ELR (cell line): ENCODE measurements around the gene CYGB.

Source experiments
- DNase-seq: peaks from one replicate; pipeline ENCODE4 v3.0.0-alpha.2; 2015; ENCODE audit warnings: low read depth

The CYGB gene

DNA sequence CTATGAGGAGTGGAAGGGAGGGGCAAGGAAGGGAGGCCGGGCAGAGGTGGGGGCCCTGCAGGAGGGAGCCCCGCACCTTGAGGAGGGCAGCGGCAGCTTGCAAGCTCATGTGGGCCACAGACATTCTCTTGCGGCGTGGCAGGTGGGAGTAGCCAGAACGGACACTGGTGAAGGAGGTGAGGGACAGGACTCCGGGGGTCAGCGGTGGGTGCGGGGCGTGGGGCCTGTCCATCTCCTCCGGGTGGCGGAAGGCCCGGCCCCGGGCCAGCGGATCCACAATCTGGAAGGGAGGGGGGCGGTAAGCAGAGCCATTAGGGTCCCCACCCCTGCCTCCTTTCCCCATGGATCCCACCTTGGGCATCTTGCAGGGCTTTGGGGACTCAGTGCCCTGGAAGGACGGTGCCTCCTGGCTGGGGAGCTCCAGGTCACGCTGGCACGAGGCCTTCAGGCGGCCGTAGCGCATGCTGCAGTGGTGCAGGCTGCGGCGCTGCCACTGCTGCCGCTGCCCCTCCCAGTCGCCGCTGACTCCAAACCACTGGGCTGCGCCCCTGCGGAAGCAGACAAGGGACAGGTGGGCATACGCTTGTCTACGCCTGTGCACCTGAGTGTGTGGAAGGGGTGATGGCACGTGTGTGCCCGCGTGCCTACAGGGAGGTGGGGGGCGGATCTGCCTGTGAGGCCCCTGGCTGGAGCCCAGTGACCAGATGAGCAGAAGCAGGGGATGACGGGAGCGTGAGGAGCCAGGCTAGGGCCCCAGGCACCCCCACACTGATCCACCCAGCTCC lies 58.6 kb downstream of the CYGB start:
- DNase-seq = no peak

DNA sequence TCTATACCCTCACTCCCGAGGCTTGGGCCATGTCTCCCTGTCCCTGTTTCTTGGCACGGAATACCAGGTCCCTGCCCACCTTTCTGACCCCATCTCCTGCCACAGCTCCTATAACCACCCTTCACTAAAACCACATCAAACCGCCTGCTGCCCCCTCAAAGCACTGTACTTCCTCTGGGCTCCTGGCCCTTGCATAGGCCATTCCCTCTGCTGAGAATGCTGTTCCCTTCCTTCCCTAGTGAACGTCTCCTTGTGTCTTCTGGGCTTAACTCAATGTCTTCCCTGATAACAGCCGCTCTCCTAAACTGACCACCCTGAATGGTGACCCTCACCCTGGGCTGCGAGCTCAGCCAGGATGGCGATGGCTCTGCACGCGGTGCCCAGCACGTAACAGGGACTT lies 59.4 kb downstream of the CYGB start:
- DNase-seq = no peak

DNA sequence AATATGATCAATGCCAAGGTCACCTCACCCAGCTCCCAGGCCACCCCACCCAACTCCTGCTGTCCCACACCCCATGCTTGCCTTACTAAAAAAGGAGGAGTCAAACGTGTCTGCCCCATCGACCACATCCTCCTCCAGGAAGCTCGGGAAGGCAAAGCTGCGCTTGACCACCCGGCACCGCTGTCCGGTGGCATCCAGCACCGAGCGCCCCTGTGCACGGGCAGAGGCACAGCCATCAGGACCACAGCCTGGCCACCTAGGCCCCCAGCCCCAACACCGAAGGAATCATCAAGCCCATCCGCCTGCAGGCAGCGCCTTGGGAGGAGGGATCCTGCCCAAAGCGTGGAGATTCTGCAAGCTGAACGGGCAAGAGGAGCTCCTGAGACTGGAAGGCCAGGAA lies 59.9 kb downstream of the CYGB start:
- no peak for DNase-seq
